Neural progenitor cell (in vitro differentiated cells): ENCODE results near the gene PTPRN2. TPM values are rescaled to one million over a fixed set of nuclear protein-coding genes. Genes with fewer than 3 reads are reported as not detected.

Experiments
- DNase-seq: peaks from one replicate; pipeline ENCODE4 v3.0.0-alpha.2; 2016; ENCODE audit warnings: low spot score
- H2AFZ ChIP-seq: fragments of 200-600 bp; sonication (generic); replicated peaks from 2 replicates; pipeline ENCODE4 v1.6.1; 2016; ENCODE audit warnings: antibody characterized with exemption
- H3F3A ChIP-seq: fragments of 200-600 bp; sonication (generic); 2 replicates; pipeline ENCODE4 v1.6.1; 2016; ENCODE audit warnings: antibody characterized with exemption, low read depth
- H3K27ac ChIP-seq: fragments of 200-600 bp; sonication (generic); 2 replicates; pipeline ENCODE4 v1.5.1; 2016; ENCODE audit warnings: mild to moderate bottlenecking
- H3K27me3 ChIP-seq: fragments of 200-600 bp; sonication (generic); 2 replicates; pipeline ENCODE4 v1.6.1; 2016; ENCODE audit warnings: mild to moderate bottlenecking, moderate library complexity
- H3K36me3 ChIP-seq: fragments of 200-600 bp; sonication (generic); 2 replicates; pipeline ENCODE4 v1.5.1; 2016
- H3K4me1 ChIP-seq: fragments of 200-600 bp; sonication (generic); 2 replicates; pipeline ENCODE4 v1.6.1; 2016; ENCODE audit warnings: mixed run types
- H3K4me2 ChIP-seq: fragments of 200-600 bp; sonication (generic); 2 replicates; pipeline ENCODE4 v1.6.1; 2016
- H3K4me3 ChIP-seq: fragments of 200-600 bp; sonication (generic); 2 replicates; pipeline ENCODE4 v1.5.1; 2016
- H3K79me2 ChIP-seq: fragments of 200-600 bp; sonication (generic); 2 replicates; pipeline ENCODE4 v1.6.1; 2016; ENCODE audit warnings: low read depth
- H3K9ac ChIP-seq: fragments of 200-600 bp; sonication (generic); 2 replicates; pipeline ENCODE4 v1.6.1; 2016
- H3K9me3 ChIP-seq: fragments of 200-600 bp; sonication (generic); 2 replicates; pipeline ENCODE4 v1.5.1; 2016; ENCODE audit warnings: low read depth
- H4K20me1 ChIP-seq: fragments of 200-600 bp; sonication (generic); 2 replicates; pipeline ENCODE4 v1.6.1; 2016; ENCODE audit warnings: low read depth
- H3K27ac Mint-ChIP-seq: 3 replicates; pipeline ENCODE4 v1.8.0; 2021; ENCODE audit warnings: mixed read lengths
- H3K27me3 Mint-ChIP-seq: 2 replicates; pipeline ENCODE4 v1.8.0; 2022; ENCODE audit warnings: low read depth, mild to moderate bottlenecking, inconsistent platforms, moderate library complexity, mixed read lengths; ENCODE audit not compliant: insufficient read depth
- H3K36me3 Mint-ChIP-seq: 3 replicates; pipeline ENCODE4 v1.8.0; 2021; ENCODE audit warnings: mixed read lengths
- H3K4me1 Mint-ChIP-seq: 3 replicates; pipeline ENCODE4 v1.8.0; 2021; ENCODE audit warnings: mixed read lengths
- H3K4me3 Mint-ChIP-seq: 3 replicates; pipeline ENCODE4 v1.8.0; 2021; ENCODE audit warnings: mild to moderate bottlenecking, moderate library complexity, mixed read lengths
- H3K9me3 Mint-ChIP-seq: 3 replicates; pipeline ENCODE4 v1.8.0; 2020; ENCODE audit warnings: mixed read lengths
- CTCF ChIP-seq: fragments of 200-600 bp; sonication (generic); IDR thresholded peaks from 2 replicates; pipeline ENCODE4 v1.5.1; 2017; ENCODE audit warnings: antibody characterized with exemption, mild to moderate bottlenecking
- EZH2 ChIP-seq: fragments of 200-600 bp; sonication (generic); IDR thresholded peaks from 2 replicates; pipeline ENCODE4 v1.6.1; 2017; ENCODE audit warnings: antibody characterized with exemption, mild to moderate bottlenecking, moderate library complexity
- EZH2phosphoT487 ChIP-seq: fragments of 200-600 bp; sonication (generic); IDR thresholded peaks from 2 replicates; pipeline ENCODE4 v1.6.1; 2017; ENCODE audit warnings: antibody characterized with exemption
- total RNA-seq: library from RNA; depleted of rRNA; stranded (reverse); fragments of >200 nt; gene quantifications from 2 replicates; pipeline ENCODE4 v1.2.3, GENCODE V29; 2015; ENCODE audit warnings: low replicate concordance

PTPRN2 gene
- total RNA-seq, 1 donor from 2014 or later, result 3.0 TPM

DNA sequence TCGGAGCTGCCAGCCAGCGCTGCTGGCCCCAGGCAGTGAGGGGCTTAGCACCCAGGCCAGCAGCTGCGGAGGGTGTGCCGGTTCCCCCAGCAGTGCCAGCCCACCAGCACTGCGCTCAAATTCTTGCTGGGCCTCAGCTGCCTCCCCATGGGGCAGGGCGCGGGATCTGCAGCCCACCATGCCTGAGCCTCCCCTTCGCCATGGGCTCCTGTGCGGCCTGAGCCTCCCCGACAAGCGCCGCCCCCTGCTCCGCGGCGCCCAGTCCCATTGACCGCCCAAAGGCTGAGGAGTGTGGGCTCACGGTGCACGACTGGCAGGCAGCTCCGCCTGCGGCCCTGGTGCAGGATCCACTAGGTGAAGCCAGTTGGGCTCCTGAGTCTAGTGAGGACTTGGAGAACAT lies 525.0 kb downstream of the PTPRN2 start:
- H3K4me1 Mint-ChIP-seq, result peaks cover 28% of the 10 kb centered on the region
- peaks cover 12% of the 10 kb centered on the region for H3K9me3 Mint-ChIP-seq
- no peak overlapping the region for H2AFZ ChIP-seq
- peaks cover 6% of the 10 kb centered on the region for H3K4me1 ChIP-seq
- H3K27ac ChIP-seq, result no peak overlapping the region
- H3K4me3 Mint-ChIP-seq, result no peak overlapping the region
- no peak overlapping the region for H3K4me3 ChIP-seq
- no peaks in the 10 kb centered on the region for H3F3A ChIP-seq
- no peaks in the 10 kb centered on the region for H3K9me3 ChIP-seq
- no peak overlapping the region for H3K9ac ChIP-seq
- no peaks in the 10 kb centered on the region for H3K27me3 ChIP-seq
- H3K79me2 ChIP-seq, result no peaks in the 10 kb centered on the region
- H3K27ac Mint-ChIP-seq, result no peak overlapping the region
- no peaks in the 10 kb centered on the region for H4K20me1 ChIP-seq
- no peaks in the 10 kb centered on the region for H3K36me3 Mint-ChIP-seq
- DNase-seq, result no peak
- no peak for TF ChIP-seq EZH2
- H3K36me3 ChIP-seq, result no peaks in the 10 kb centered on the region
- peaks cover 8% of the 10 kb centered on the region for H3K27me3 Mint-ChIP-seq
- no peak overlapping the region for H3K4me2 ChIP-seq

- Histone ChIP-seq H3K27ac (no peak overlapping the region), H3K4me2 (no peak overlapping the region), H3K27me3 (no peaks in the 10 kb centered on the region), H3K9ac (no peak overlapping the region), H3K36me3 (no peaks in the 10 kb centered on the region), H3K79me2 (no peaks in the 10 kb centered on the region), H3K4me3 (no peak overlapping the region), H4K20me1 (no peaks in the 10 kb centered on the region), H3K4me1 (peaks cover 1% of the 10 kb centered on the region), H3K9me3 (no peaks in the 10 kb centered on the region), H3F3A (no peaks in the 10 kb centered on the region), H2AFZ (no peak overlapping the region)
- H3K9me3 Mint-ChIP-seq, result peaks cover 12% of the 10 kb centered on the region
- peaks cover 23% of the 10 kb centered on the region for H3K4me1 Mint-ChIP-seq
- peaks cover 8% of the 10 kb centered on the region for H3K27me3 Mint-ChIP-seq
- H3K27ac Mint-ChIP-seq, result no peak overlapping the region
- no peaks in the 10 kb centered on the region for H3K36me3 Mint-ChIP-seq
- no peak for DNase-seq
- TF ChIP-seq CTCF (no peak), EZH2phosphoT487 (no peak), EZH2 (no peak)
- H3K4me3 Mint-ChIP-seq, result no peak overlapping the region
Observed at GRCh38 chr7:158061884-158062656, 525.6 kb downstream of the PTPRN2 start.

GRCh38 chr7:158061026-158061630 lies 526.5 kb downstream of the PTPRN2 start:
- Histone ChIP-seq H3K9ac (no peak overlapping the region), H2AFZ (no peak overlapping the region), H3K9me3 (no peaks in the 10 kb centered on the region), H3F3A (no peaks in the 10 kb centered on the region), H3K79me2 (no peaks in the 10 kb centered on the region), H3K4me3 (no peak overlapping the region), H3K27ac (no peak overlapping the region), H3K4me1 (no peaks in the 10 kb centered on the region), H3K27me3 (no peaks in the 10 kb centered on the region), H4K20me1 (no peaks in the 10 kb centered on the region), H3K36me3 (no peaks in the 10 kb centered on the region), H3K4me2 (no peak overlapping the region)
- TF ChIP-seq CTCF (no peak), EZH2 (no peak), EZH2phosphoT487 (no peak)
- Mint-ChIP-seq H3K4me1 (peaks cover 14% of the 10 kb centered on the region), H3K27me3 (peaks cover 7% of the 10 kb centered on the region), H3K9me3 (peaks cover 12% of the 10 kb centered on the region), H3K4me3 (no peak overlapping the region), H3K27ac (no peak overlapping the region), H3K36me3 (no peaks in the 10 kb centered on the region)
- DNase-seq, result no peak

DNA sequence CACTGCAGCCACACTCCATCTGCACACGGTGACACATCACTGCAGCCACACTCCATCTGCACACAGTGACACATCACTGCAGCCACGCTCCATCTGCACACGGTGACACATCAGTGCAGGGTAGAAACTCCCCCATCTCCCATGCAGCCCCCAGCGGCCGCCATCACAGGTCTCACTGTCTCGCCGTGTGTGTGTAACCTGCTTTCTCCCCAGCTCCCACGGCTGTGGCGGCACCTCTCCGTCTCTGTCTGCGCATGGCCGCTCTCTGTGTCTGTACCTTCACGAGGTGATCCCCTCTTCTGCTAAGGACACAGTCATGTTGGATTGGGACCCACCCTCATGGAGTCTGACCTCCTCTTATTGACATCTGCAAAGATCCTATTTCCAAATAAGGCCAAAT lies 527.4 kb downstream of the PTPRN2 start:
- Histone ChIP-seq H4K20me1 (no peaks in the 10 kb centered on the region), H3K4me2 (no peak overlapping the region), H3K9me3 (no peaks in the 10 kb centered on the region), H3K27me3 (no peaks in the 10 kb centered on the region), H3K79me2 (no peaks in the 10 kb centered on the region), H3F3A (no peaks in the 10 kb centered on the region), H2AFZ (no peak overlapping the region), H3K4me1 (no peaks in the 10 kb centered on the region), H3K9ac (no peak overlapping the region), H3K4me3 (no peak overlapping the region), H3K27ac (no peak overlapping the region), H3K36me3 (no peaks in the 10 kb centered on the region)
- Mint-ChIP-seq H3K27me3 (peaks cover 5% of the 10 kb centered on the region), H3K9me3 (peaks cover 19% of the 10 kb centered on the region), H3K4me3 (no peak overlapping the region), H3K27ac (no peak overlapping the region), H3K36me3 (no peaks in the 10 kb centered on the region), H3K4me1 (peaks cover 9% of the 10 kb centered on the region)
- TF ChIP-seq EZH2phosphoT487 (no peak), EZH2 (no peak), CTCF (no peak)
- DNase-seq, result no peak
